GM12872 (cell line): ENCODE results near the gene SUPT3H.

ENCODE experiments used
- TF ChIP-seq, protein P1 (sequence below): IDR thresholded peaks from 3 replicates; pipeline ENCODE4 v1.5.1; 2011; ENCODE audit warnings: low read depth, mild to moderate bottlenecking, low read length, moderate library complexity; ENCODE audit not compliant: insufficient read depth

SUPT3H gene

DNA sequence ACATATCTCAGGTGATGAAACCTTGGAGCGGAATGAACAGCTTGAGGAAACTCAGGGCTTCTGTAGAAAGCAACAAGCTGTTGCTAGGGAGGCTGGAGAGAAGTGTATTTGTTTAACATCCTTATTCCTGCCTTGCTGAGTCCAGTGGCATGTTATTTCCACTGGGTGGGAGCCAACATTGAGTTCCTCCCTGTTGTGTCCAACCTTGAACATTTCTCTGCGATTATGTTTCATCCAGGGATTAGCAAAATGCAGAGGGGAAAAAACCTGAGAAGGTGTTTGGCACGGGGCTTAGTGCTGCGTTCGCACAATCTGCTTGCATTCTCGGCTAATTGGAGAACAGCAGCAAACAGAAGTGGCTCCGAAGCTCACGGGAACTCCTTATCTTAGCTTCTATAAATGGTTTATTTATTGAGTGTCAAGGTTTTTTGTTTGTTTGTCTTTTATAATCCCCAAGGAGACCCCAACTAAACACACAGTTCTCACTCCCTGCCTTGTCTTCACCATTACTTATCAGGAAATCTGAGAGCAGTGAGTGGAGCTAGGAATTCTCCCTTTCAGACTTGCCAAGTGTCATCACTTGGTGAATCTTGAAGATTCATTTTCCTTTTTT is 577.5 kb downstream of the SUPT3H start:
- TF ChIP-seq, protein P1, sequence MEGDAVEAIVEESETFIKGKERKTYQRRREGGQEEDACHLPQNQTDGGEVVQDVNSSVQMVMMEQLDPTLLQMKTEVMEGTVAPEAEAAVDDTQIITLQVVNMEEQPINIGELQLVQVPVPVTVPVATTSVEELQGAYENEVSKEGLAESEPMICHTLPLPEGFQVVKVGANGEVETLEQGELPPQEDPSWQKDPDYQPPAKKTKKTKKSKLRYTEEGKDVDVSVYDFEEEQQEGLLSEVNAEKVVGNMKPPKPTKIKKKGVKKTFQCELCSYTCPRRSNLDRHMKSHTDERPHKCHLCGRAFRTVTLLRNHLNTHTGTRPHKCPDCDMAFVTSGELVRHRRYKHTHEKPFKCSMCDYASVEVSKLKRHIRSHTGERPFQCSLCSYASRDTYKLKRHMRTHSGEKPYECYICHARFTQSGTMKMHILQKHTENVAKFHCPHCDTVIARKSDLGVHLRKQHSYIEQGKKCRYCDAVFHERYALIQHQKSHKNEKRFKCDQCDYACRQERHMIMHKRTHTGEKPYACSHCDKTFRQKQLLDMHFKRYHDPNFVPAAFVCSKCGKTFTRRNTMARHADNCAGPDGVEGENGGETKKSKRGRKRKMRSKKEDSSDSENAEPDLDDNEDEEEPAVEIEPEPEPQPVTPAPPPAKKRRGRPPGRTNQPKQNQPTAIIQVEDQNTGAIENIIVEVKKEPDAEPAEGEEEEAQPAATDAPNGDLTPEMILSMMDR: no peak

DNA sequence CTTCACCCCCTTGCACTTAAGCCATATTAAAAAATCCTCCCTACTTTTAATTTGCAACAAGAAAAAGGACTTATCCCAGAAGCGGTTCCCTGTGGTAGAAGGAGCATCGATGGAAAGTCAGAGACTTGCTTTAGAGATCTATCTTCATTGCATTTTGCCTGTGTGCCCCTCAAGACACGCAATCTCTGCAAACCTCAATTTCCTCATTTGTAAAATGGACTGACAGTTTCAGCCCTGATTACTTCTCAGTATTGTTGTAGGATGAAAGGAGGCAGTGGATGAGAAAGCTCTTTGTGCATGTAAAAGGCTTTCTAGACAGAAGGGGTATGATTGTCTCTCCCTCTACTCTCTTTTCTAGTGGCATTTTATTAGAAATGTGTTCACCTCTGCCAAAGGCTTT is 580.0 kb downstream of the SUPT3H start:
- TF ChIP-seq, protein P1: no peak

DNA sequence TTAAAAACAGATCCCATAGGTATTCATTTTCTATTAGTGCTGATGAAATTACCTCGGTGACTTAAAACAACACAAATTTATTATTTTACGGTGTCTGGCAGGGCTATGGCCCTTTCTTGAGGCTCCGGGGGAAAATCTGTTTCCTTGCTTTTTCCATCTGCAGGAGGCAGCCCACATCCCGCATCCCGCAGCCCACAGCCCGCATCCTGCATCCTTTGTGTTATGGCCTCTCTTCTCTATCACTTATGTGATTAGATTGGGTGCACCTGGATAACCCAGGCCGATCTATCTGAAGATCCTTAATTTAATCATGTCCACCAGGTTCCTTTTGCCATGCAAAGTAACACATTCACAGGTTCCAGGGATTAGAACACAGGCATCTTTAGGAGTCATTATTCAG is 582.4 kb downstream of the SUPT3H start:
- TF ChIP-seq, protein P1: no peak

DNA sequence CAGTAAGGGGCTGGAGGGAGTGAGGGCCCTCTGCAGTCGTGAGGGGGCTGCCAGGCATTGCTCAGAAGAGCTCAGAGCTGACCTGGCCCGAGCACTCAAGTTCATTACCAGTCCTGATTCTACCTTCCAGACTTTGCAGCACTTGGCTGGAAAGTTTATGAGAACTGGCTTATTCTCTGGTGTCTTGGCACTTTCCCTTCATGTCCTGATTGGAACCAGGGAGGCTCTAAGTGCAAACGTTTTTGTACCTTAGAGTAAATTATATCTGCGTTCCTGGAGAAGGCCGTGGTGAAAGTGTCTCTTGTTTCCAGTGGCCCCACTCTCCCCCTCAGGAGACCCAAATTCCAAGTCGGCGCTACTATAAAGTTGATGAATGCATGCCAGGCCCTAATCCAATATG is 587.9 kb downstream of the SUPT3H start:
- TF ChIP-seq, protein P1: no peak

DNA sequence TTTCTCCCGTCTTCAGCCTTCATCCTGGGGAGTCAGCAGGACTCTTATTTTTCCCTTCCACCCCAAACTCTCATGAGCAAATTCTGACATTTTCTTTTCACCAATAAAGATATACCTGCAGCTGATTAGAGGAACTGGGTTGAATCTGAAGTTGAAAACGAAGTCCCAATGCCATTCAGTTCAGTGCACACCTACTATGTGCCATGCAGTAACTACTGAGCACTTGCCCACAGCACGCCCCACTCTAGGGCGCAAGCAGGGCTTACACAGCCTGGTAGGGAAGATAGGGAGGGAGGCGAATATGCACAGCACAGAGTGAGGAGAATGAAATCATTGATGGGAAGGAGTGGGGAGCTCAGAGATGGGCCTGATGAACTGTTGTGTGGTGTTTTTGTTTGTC is 588.7 kb downstream of the SUPT3H start:
- TF ChIP-seq, protein P1: no peak

DNA sequence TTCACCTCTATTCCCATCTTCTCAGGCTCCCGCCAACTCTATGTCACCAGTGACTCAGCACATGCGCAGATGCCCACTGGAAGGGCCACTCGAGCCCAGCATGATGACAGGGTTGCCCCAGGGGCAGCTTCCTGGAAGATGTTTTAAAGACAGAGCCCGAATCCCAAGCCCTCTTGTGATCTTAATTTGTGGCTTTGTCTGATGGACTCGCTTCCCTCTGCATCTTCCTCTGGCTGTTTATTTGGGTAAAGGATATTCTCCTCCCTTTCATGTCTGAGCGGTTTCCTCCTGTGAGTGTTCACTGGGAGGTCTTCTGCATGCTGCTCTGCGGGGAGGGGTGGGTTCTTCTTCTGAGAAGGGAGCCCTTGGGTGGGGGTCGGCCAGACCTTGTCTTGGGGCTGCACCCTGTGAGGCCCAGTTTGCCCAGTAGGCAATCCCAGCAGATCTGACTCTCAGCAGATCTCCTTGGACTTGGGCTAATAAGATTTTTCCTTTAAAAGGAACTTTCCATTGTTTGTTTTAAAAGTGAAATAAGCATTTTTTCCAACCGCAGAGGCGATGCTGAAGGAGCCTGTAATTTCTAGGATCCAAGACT is 589.2 kb downstream of the SUPT3H start:
- TF ChIP-seq, protein P1: no peak

DNA sequence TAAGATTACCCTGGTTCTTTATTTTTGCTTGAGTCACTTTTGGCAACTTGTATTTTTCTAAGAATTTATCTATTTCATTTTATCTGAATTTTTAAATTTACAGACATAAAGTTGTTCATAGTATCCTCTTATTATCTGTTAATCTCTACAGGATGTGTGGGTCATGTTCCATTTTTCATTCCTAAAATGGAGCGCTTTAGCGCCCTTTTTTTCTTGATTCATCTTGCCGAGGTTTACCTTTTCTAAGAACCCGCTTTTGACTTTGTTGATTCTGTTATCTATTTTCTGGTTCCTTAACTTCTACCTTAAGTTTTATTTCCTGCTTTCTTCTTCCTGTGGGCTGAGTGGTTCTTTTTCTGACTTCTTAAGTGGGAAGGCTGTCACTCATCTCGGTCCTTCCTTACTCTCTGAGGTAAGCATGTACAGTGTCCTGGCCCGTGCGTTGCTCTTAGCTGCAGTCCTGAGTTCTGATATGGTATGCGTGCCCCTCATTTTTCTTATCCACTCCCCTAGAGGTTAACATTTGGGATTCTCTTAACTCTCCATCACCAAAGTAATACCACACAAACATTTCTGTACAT is 590.4 kb downstream of the SUPT3H start:
- TF ChIP-seq, protein P1: no peak
